Ecto neural progenitor cell (in vitro differentiated cells): ENCODE data around the gene SNAPC5.
"Not testable (repeated sequence)": the region's sequence is repeated elsewhere in the genome, so short reads cannot be mapped to it uniquely, and the experiment has no call there.

Experiments
- DNase-seq: peaks from one replicate; pipeline ENCODE4 v3.0.0-alpha.2; 2018; ENCODE audit warnings: low spot score

The SNAPC5 gene

GRCh38 chr15:66491846-66492245, 5.7 kb downstream of the SNAPC5 start:
- no peak for DNase-seq

- no peak for DNase-seq
Observed at GRCh38 chr15:66489179-66489791, 8.3 kb downstream of the SNAPC5 start.

GRCh38 chr15:66488525-66488924, 9.0 kb downstream of the SNAPC5 start:
- no peak for DNase-seq

- no peak for DNase-seq
Observed at GRCh38 chr15:66486887-66487286, 10.7 kb downstream of the SNAPC5 start.

- no peak for DNase-seq
Observed at GRCh38 chr15:66484539-66485112, 12.9 kb downstream of the SNAPC5 start.

GRCh38 chr15:66483131-66483566, 14.4 kb downstream of the SNAPC5 start:
- DNase-seq: no peak

- DNase-seq: no peak
Observed at GRCh38 chr15:66482539-66482938, 15.0 kb downstream of the SNAPC5 start.

GRCh38 chr15:66481107-66481856, 16.3 kb downstream of the SNAPC5 start:
- DNase-seq: no peak

GRCh38 chr15:66480267-66480666, 17.3 kb downstream of the SNAPC5 start:
- DNase-seq: no peak

- DNase-seq: no peak
Observed at GRCh38 chr15:66477011-66477410, 20.6 kb downstream of the SNAPC5 start.

- no peak for DNase-seq
Observed at GRCh38 chr15:66476535-66476934, 21.0 kb downstream of the SNAPC5 start.

- no peak for DNase-seq
Observed at GRCh38 chr15:66474963-66475362, 22.6 kb downstream of the SNAPC5 start.

- DNase-seq: no peak
Observed at GRCh38 chr15:66474135-66474534, 23.4 kb downstream of the SNAPC5 start.

GRCh38 chr15:66472176-66472999, 25.2 kb downstream of the SNAPC5 start:
- no peak for DNase-seq

GRCh38 chr15:66470825-66471224, 26.7 kb downstream of the SNAPC5 start:
- not testable (repeated sequence) for DNase-seq

GRCh38 chr15:66467162-66468040, 30.2 kb downstream of the SNAPC5 start:
- not testable (repeated sequence) for DNase-seq

GRCh38 chr15:66465294-66465693, 32.3 kb downstream of the SNAPC5 start:
- DNase-seq: not testable (repeated sequence)

GRCh38 chr15:66462627-66463026, 34.9 kb downstream of the SNAPC5 start:
- no peak for DNase-seq

- DNase-seq: no peak
Observed at GRCh38 chr15:66461917-66462316, 35.6 kb downstream of the SNAPC5 start.

GRCh38 chr15:66461294-66461693, 36.3 kb downstream of the SNAPC5 start:
- not testable (repeated sequence) for DNase-seq
